ENCODE results near the gene EXPH5.

DNA sequence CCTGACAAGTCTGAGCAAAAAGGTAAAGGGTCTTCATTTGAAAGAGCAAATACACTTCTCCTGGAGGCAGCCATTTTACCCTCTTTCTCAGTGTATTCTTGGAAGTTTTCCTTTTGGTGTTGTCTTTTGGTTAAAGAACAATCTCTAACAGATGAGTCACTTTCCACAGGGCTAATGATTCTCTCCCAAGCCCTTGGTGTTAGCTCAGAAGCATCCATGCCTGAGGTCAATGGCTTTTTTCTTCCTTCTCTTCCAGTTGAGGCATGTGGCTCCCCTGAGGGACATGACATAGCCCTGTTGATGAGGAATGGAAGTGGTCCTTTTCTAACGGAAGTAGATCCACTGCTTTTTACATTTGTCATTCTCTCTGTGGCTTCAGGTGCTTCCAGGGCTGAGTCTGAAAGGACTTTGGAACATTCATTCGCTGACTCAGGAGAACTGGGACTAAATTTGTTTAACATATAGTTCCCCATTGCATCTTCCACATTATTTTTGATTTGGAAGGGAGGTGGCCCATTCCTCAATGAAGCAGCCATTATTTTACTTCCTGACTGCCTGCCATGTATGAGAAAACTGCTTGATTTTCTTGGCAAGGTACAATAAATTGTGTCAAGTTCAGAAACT is 81.6 kb downstream of the EXPH5 start:
- TF ChIP-seq CTCF (IDR thresholded peaks at IDR 0.05) (no peak), POLR2AphosphoS5 (IDR thresholded peaks at IDR 0.05) (no peak), POLR2A (IDR thresholded peaks at IDR 0.05) (no peak), EP300 (IDR thresholded peaks at IDR 0.05; ENCODE audit: low read depth) (no peak)

Measured in transverse colon (tissue), 4 donors.